Activated naive CD8-positive, alpha-beta T cell (primary cell): ENCODE results near the gene TMEM52.

Source experiments
- H3K27ac Mint-ChIP-seq: one replicate; pipeline ENCODE4 v1.8.0; 2021; ENCODE audit warnings: mixed read lengths
- H3K27me3 Mint-ChIP-seq: one replicate; pipeline ENCODE4 v1.8.0; 2021; ENCODE audit warnings: mixed read lengths
- H3K36me3 Mint-ChIP-seq: one replicate; pipeline ENCODE4 v1.8.0; 2021; ENCODE audit warnings: mixed read lengths
- H3K4me1 Mint-ChIP-seq: one replicate; pipeline ENCODE4 v1.8.0; 2021; ENCODE audit warnings: low read depth, mixed read lengths
- H3K4me3 Mint-ChIP-seq: one replicate; pipeline ENCODE4 v1.8.0; 2021; ENCODE audit warnings: mild to moderate bottlenecking, mixed read lengths
- H3K9me3 Mint-ChIP-seq: one replicate; pipeline ENCODE4 v1.8.0; 2021; ENCODE audit warnings: low read depth, mixed read lengths

The TMEM52 gene

DNA sequence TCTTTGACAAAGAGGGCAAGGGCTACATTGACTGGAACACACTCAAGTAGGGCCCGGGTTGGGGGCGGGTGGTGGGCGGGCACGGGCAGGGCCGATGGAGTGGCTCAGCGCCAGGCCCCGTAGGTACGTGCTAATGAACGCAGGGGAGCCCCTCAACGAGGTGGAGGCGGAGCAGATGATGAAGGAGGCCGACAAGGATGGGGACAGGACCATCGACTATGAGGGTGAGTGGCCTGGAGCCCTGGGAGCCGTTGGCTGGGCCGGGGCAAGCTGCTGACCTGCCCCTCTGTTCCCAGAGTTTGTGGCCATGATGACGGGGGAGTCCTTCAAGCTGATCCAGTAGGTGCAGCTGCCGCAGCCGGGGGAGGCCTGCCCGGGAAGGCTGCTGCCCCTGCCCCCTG, 2.2 kb downstream of the TMEM52 start:
- Mint-ChIP-seq H3K4me1 (peaks cover 2% of the 10 kb centered on the region), H3K27ac (no peak overlapping the region), H3K27me3 (no peaks in the 10 kb centered on the region)

GRCh38 chr1:1915911-1916840, 2.9 kb downstream of the TMEM52 start:
- Mint-ChIP-seq H3K36me3 (no peaks in the 10 kb centered on the region), H3K27me3 (no peaks in the 10 kb centered on the region), H3K9me3 (no peaks in the 10 kb centered on the region), H3K4me3 (no peak overlapping the region), H3K4me1 (peaks cover 2% of the 10 kb centered on the region), H3K27ac (no peak overlapping the region)

More for the DNA sequence above, 2.2 kb downstream of the TMEM52 start:
- Mint-ChIP-seq H3K4me3 (no peak overlapping the region), H3K9me3 (no peaks in the 10 kb centered on the region), H3K36me3 (no peaks in the 10 kb centered on the region)

DNA sequence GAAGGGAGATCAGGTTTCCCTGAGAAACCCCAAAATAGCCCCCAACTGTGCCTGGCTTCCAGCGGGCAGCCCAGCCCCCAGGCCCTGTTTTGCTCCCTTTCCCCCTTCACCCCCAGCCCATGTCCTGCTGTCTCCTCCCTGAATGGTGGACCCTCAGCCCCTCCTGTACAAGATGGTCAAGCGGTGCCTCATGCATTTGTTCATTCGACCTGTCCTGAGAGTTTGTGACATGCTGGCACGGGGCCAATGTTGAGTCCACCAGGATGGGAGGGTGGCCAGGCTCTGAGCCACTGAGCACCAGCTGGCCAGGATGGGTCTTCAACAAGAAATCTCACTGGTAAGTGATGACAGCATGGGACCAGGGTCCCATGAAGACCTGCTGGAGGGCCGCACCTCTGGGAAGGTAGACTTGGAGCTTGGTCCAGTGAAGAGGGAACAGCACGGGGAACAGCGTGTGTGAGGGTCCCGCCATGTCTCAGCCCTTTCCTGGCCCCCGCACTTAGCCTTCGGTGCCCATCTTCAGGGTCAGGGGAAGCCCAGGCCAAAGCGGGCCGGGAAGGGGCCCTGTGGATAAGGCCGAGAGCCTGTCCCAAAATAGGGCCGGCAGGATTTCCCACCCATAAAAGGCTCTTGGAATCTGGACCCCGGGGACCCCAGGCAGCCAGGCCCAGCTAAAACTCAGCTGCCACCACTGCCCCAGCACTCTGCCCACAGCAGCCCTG, 3.9 kb downstream of the TMEM52 start, which contains the start of gene CALML6:
Gene CALML6 (plus strand): TSS at position 290 of the 722 bp plus-strand sequence. CDS start 21 bp downstream, at position 311.
- H3K27me3 Mint-ChIP-seq: no peaks in the 10 kb centered on the region
- no peak within 1 kb of the TSS for H3K4me3 Mint-ChIP-seq
- H3K4me1 Mint-ChIP-seq: peaks cover 5% of the 10 kb centered on the region
- H3K36me3 Mint-ChIP-seq: no peaks in the 10 kb centered on the region
- no peaks in the 10 kb centered on the region for H3K9me3 Mint-ChIP-seq
- H3K27ac Mint-ChIP-seq: no peak within 1 kb of the TSS

- no peaks in the 10 kb centered on the region for H3K9me3 Mint-ChIP-seq
- no peaks in the 10 kb centered on the region for H3K36me3 Mint-ChIP-seq
Observed at GRCh38 chr1:1914101-1914970, 4.7 kb downstream of the TMEM52 start.

GRCh38 chr1:1911350-1912041, 7.6 kb downstream of the TMEM52 start:
- Mint-ChIP-seq H3K9me3 (no peaks in the 10 kb centered on the region), H3K4me3 (peak overlapping the region; percentile 65), H3K27me3 (no peaks in the 10 kb centered on the region), H3K27ac (no peak overlapping the region), H3K36me3 (no peaks in the 10 kb centered on the region), H3K4me1 (peaks cover 9% of the 10 kb centered on the region)

More at GRCh38 chr1:1914101-1914970, 4.7 kb downstream of the TMEM52 start:
- Mint-ChIP-seq H3K4me3 (no peak overlapping the region), H3K27ac (no peak overlapping the region), H3K4me1 (peaks cover 8% of the 10 kb centered on the region), H3K27me3 (no peaks in the 10 kb centered on the region)

- Mint-ChIP-seq H3K4me1 (peaks cover 14% of the 10 kb centered on the region), H3K27me3 (no peaks in the 10 kb centered on the region), H3K9me3 (no peaks in the 10 kb centered on the region), H3K36me3 (no peaks in the 10 kb centered on the region), H3K4me3 (peak overlapping the region; percentile 67), H3K27ac (no peak overlapping the region)
Observed at GRCh38 chr1:1910651-1911331, 8.3 kb downstream of the TMEM52 start.

DNA sequence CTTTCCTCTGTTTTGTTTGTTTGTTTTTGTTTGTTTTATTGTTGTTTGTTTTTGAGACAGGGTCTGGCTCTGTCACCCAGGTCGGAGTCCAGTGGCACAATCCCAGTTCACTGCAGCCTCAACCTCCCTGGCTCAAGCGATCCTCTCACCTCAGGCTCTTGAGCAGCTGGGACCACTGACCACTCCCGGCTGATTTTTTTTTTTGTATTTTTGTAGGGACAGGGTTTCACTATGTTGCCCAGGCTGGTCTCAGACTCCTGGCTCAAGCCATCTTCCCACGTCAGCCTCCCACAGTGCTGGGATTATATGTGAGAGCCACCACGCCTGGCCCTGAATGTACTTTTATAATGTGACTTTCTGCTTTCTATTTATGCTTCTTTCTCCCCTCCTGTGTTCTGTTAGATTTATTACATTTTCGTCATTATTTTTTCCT, 9.0 kb downstream of the TMEM52 start:
- Mint-ChIP-seq H3K4me3 (peak overlapping the region; percentile 67), H3K9me3 (no peaks in the 10 kb centered on the region), H3K27me3 (no peaks in the 10 kb centered on the region), H3K36me3 (no peaks in the 10 kb centered on the region), H3K27ac (peak overlapping the region; percentile 67), H3K4me1 (peaks cover 14% of the 10 kb centered on the region)

- peak overlapping the region; percentile 27 for H3K4me3 Mint-ChIP-seq
- no peaks in the 10 kb centered on the region for H3K9me3 Mint-ChIP-seq
- no peaks in the 10 kb centered on the region for H3K27me3 Mint-ChIP-seq
- H3K27ac Mint-ChIP-seq: no peak overlapping the region
- H3K4me1 Mint-ChIP-seq: peaks cover 14% of the 10 kb centered on the region
- no peaks in the 10 kb centered on the region for H3K36me3 Mint-ChIP-seq
Observed at GRCh38 chr1:1908506-1908791, 10.6 kb downstream of the TMEM52 start.

GRCh38 chr1:1907098-1907736, 11.9 kb downstream of the TMEM52 start:
- no peak overlapping the region for H3K4me3 Mint-ChIP-seq

DNA sequence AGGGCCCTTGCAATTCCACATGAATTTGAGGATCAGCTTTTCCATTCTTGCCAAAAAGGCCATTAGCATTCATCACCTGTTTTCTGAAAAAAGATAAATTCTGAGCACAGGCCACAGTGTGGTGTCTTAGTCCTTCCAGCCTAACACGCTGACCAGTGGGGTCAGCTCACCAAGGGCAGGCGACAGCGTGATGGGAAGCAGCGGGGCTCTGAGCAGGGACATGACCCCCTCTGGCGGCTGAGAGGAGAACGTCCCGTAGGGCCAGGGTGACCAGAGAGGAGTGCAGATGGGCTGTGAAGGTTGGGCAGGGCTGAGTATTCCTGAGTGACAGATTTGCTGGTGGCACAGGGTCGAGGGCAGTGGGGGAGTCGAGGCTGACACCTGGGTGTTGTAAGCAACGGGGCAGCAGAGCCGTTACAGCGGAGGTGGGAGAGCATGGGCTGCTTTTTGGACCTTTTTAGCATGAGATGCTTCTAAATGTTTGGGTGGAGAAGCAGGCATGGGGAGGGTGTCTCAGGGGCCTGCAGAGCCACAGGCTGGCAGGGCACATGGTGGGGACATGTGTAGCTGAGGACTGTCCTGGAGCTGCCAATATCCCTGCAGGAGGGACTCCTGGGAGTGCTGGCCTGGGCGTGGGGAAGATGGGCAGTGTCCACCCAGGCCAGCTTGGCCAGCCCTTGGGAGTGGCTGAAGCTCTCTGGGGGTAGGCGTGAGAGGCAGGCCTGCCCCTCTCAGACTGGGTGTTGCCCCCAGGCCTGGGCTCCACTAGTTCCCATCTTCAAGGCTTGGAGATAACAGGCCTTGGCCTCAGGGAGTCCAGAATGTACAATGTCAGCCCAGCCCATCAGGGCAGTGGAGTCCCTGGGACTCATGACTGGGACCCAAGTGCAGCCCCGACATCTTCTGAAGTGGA, 12.6 kb downstream of the TMEM52 start:
- peaks cover 14% of the 10 kb centered on the region for H3K4me1 Mint-ChIP-seq

More at GRCh38 chr1:1907098-1907736, 11.9 kb downstream of the TMEM52 start:
- Mint-ChIP-seq H3K36me3 (no peaks in the 10 kb centered on the region), H3K27ac (no peak overlapping the region), H3K4me1 (peaks cover 14% of the 10 kb centered on the region), H3K9me3 (no peaks in the 10 kb centered on the region), H3K27me3 (no peaks in the 10 kb centered on the region)

DNA sequence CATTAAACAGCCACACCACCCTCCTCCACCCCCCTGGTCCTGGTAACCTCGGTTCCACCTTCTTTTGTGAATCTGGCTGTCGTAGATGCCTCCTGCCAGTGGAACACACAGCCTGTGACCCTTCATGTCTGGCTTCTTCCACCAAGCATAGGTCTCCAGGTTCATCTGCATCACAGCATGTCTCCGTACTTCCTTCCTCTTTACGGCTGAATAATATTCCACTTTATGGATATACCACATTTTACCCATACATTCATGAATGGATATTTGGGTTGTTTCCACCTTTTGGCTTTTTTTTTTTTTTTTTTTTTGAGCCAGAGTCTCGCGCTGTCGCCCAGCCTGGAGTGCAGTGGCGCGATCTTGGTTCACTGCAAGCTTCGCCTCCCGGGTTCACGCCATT, 15.9 kb downstream of the TMEM52 start:
- Mint-ChIP-seq H3K4me1 (peaks cover 11% of the 10 kb centered on the region), H3K27ac (no peak overlapping the region), H3K27me3 (no peaks in the 10 kb centered on the region), H3K9me3 (no peaks in the 10 kb centered on the region), H3K36me3 (no peaks in the 10 kb centered on the region), H3K4me3 (no peak overlapping the region)

More for the DNA sequence above, 12.6 kb downstream of the TMEM52 start:
- H3K27ac Mint-ChIP-seq: peak overlapping the region; percentile 69
- no peaks in the 10 kb centered on the region for H3K9me3 Mint-ChIP-seq
- H3K36me3 Mint-ChIP-seq: no peaks in the 10 kb centered on the region
- H3K27me3 Mint-ChIP-seq: no peaks in the 10 kb centered on the region
- H3K4me3 Mint-ChIP-seq: peak overlapping the region; percentile 69

GRCh38 chr1:1901641-1902294, 17.3 kb downstream of the TMEM52 start:
- Mint-ChIP-seq H3K4me3 (no peak overlapping the region), H3K27ac (no peak overlapping the region), H3K36me3 (no peaks in the 10 kb centered on the region), H3K27me3 (no peaks in the 10 kb centered on the region), H3K4me1 (peaks cover 14% of the 10 kb centered on the region), H3K9me3 (no peaks in the 10 kb centered on the region)
